Right atrium auricular region (tissue), 2 donors: Measurements from ENCODE around the gene PRR5L. TPM values are rescaled to one million over a fixed set of nuclear protein-coding genes. Genes with fewer than 3 reads are reported as not detected.

Source experiments
- DNase-seq: peaks from one replicate; pipeline ENCODE4 v3.0.0-alpha.2; 2019; ENCODE audit warnings: low spot score
- H3K27ac ChIP-seq, 2 donors: fragments of 200-600 bp; sonication (generic); 1 replicate in 1 of 2; 2 replicates in 1 of 2; pipeline ENCODE4 v1.5.1; 2016 to 2019
- H3K27me3 ChIP-seq, 2 donors: fragments of 200-600 bp; sonication (generic); one replicate each; pipeline versions ENCODE4 v1.5.1 to v1.6.0; 2017 to 2019
- H3K36me3 ChIP-seq: fragments of 200-600 bp; sonication (generic); one replicate; pipeline ENCODE4 v1.5.1; 2016
- H3K4me1 ChIP-seq, 2 donors: fragments of 200-600 bp; sonication (generic); one replicate each; pipeline versions ENCODE4 v1.5.1 to v1.6.0; 2017 to 2019
- H3K4me3 ChIP-seq, 2 donors: fragments of 200-600 bp; sonication (generic); 1 replicate in 1 of 2; 2 replicates in 1 of 2; pipeline ENCODE4 v1.5.1; 2017 to 2019; ENCODE audit warnings: mild to moderate bottlenecking in 1 of 2, moderate library complexity in 1 of 2
- H3K9me3 ChIP-seq, 2 donors: fragments of 200-600 bp; sonication (generic); one replicate each; pipeline ENCODE4 v1.5.1; 2019
- CTCF ChIP-seq, 2 donors: fragments of 200-600 bp; sonication (generic); IDR thresholded peaks; one replicate each; pipeline ENCODE4 v1.5.1; 2019; ENCODE audit warnings: antibody characterized with exemption in 2 of 2
- total RNA-seq, 2 donors: library from RNA; depleted of rRNA; stranded (reverse); fragments of >200 nt; gene quantifications; one replicate each; pipeline ENCODE4 v1.1.0, GENCODE V29; 2016

The PRR5L gene
- total RNA-seq, 2 donors from 2014 or later: 1.3 to 6.8 TPM

GRCh38 chr11:36264973-36265344 lies 31.1 kb upstream of the PRR5L start:
- Histone ChIP-seq H3K27me3 (no peaks in the 10 kb centered on the region), H3K4me3 (no peak overlapping the region)
- no peak for TF ChIP-seq CTCF (IDR thresholded peaks at IDR 0.05)

GRCh38 chr11:36265793-36266628 lies 30.1 kb upstream of the PRR5L start:
- no peak for DNase-seq
- peak; percentile 55 to 83 for TF ChIP-seq CTCF (IDR thresholded peaks at IDR 0.05)
- Histone ChIP-seq H3K36me3 (no peaks in the 10 kb centered on the region), H3K27me3 (no peaks in the 10 kb centered on the region), H3K4me3 (no peak overlapping the region), H3K9me3 (no peaks in the 10 kb centered on the region), H3K27ac (no peak overlapping the region), H3K4me1 (no peaks in the 10 kb centered on the region)

More at GRCh38 chr11:36264973-36265344, 31.1 kb upstream of the PRR5L start:
- Histone ChIP-seq H3K27ac (no peak overlapping the region), H3K36me3 (no peaks in the 10 kb centered on the region), H3K9me3 (no peaks in the 10 kb centered on the region), H3K4me1 (no peaks in the 10 kb centered on the region)
- no peak for DNase-seq

GRCh38 chr11:36266767-36267166 lies 29.3 kb upstream of the PRR5L start:
- H3K27me3 ChIP-seq: no peaks in the 10 kb centered on the region
- H3K27ac ChIP-seq: no peak overlapping the region
- H3K4me1 ChIP-seq: no peaks in the 10 kb centered on the region
- DNase-seq: no peak
- TF ChIP-seq CTCF (IDR thresholded peaks at IDR 0.05): no peak
- peaks cover 3% of the 10 kb centered on the region for H3K36me3 ChIP-seq
- H3K9me3 ChIP-seq: no peaks in the 10 kb centered on the region
- H3K4me3 ChIP-seq: no peak overlapping the region

- no peak for TF ChIP-seq CTCF (IDR thresholded peaks at IDR 0.05)
- no peak overlapping the region for H3K27ac ChIP-seq
- peaks cover 0 to 12% of the 10 kb centered on the region in 2 donors for H3K9me3 ChIP-seq
- DNase-seq: no peak
- no peaks in the 10 kb centered on the region for H3K27me3 ChIP-seq
- H3K36me3 ChIP-seq: peaks cover 18% of the 10 kb centered on the region
- no peak overlapping the region for H3K4me3 ChIP-seq
- H3K4me1 ChIP-seq: no peaks in the 10 kb centered on the region
Measured at GRCh38 chr11:36268337-36268985, 27.6 kb upstream of the PRR5L start.

GRCh38 chr11:36270701-36271100 lies 25.4 kb upstream of the PRR5L start:
- Histone ChIP-seq H3K4me3 (no peak overlapping the region), H3K27me3 (no peaks in the 10 kb centered on the region), H3K36me3 (peaks cover 41% of the 10 kb centered on the region), H3K4me1 (no peaks in the 10 kb centered on the region), H3K9me3 (peaks cover 0 to 12% of the 10 kb centered on the region in 2 donors), H3K27ac (no peak overlapping the region)
- TF ChIP-seq CTCF (IDR thresholded peaks at IDR 0.05): no peak
- no peak for DNase-seq
